ENCODE measurements around the gene DACT3.
A peak's percentile ranks its signal among the peaks of the same experiment; 100 is the strongest.

DACT3 gene

GRCh38 chr19:46609511-46610412 is 51.2 kb downstream of the DACT3 start:
- DNase-seq, result no peak

GRCh38 chr19:46608581-46609345 is 52.2 kb downstream of the DACT3 start:
- no peak for DNase-seq

- no peak for DNase-seq
Observed at GRCh38 chr19:46608178-46608577, 52.8 kb downstream of the DACT3 start.

- no peak for DNase-seq
Observed at GRCh38 chr19:46607448-46607841, 53.5 kb downstream of the DACT3 start.

GRCh38 chr19:46606681-46607447 is 54.1 kb downstream of the DACT3 start:
- no peak for DNase-seq

- DNase-seq, result no peak
Observed at GRCh38 chr19:46606019-46606418, 55.0 kb downstream of the DACT3 start.

- DNase-seq, result no peak
Observed at GRCh38 chr19:46605356-46605821, 55.6 kb downstream of the DACT3 start.

GRCh38 chr19:46604781-46605355 is 56.1 kb downstream of the DACT3 start:
- no peak for DNase-seq

GRCh38 chr19:46603752-46604231 is 57.2 kb downstream of the DACT3 start:
- DNase-seq, result no peak

- peak; percentile 28 for DNase-seq
Observed at GRCh38 chr19:46603195-46603637, 57.8 kb downstream of the DACT3 start.

GRCh38 chr19:46602392-46603194 is 58.4 kb downstream of the DACT3 start:
- DNase-seq, result no peak

GRCh38 chr19:46601318-46602224 is 59.4 kb downstream of the DACT3 start, which contains the start of gene CALM3:
Gene CALM3, plus strand, starts transcription at chr19:46601330. Its CDS starts 105 bp downstream, at chr19:46601435.
- DNase-seq, result no peak

GRCh38 chr19:46600384-46601317 is 60.3 kb downstream of the DACT3 start:
- DNase-seq, result peak; percentile 98

- no peak for DNase-seq
Observed at GRCh38 chr19:46599716-46600373, 61.1 kb downstream of the DACT3 start.

GRCh38 chr19:46598372-46598917 is 62.5 kb downstream of the DACT3 start:
- no peak for DNase-seq
